HG03159 (cell line): ENCODE results near the gene TJP1.
"Not testable (repeated sequence)": the region's sequence is repeated elsewhere in the genome, so short reads cannot be mapped to it uniquely, and the experiment has no call there.

Experiments
- ATAC-seq: cut with Tn5 transposase; IDR thresholded peaks from one replicate; pipeline ENCODE4 v1.9.1; 2021; ENCODE audit warnings: mild to moderate bottlenecking, moderate library complexity; ENCODE audit not compliant: unreplicated experiment

Gene TJP1

DNA sequence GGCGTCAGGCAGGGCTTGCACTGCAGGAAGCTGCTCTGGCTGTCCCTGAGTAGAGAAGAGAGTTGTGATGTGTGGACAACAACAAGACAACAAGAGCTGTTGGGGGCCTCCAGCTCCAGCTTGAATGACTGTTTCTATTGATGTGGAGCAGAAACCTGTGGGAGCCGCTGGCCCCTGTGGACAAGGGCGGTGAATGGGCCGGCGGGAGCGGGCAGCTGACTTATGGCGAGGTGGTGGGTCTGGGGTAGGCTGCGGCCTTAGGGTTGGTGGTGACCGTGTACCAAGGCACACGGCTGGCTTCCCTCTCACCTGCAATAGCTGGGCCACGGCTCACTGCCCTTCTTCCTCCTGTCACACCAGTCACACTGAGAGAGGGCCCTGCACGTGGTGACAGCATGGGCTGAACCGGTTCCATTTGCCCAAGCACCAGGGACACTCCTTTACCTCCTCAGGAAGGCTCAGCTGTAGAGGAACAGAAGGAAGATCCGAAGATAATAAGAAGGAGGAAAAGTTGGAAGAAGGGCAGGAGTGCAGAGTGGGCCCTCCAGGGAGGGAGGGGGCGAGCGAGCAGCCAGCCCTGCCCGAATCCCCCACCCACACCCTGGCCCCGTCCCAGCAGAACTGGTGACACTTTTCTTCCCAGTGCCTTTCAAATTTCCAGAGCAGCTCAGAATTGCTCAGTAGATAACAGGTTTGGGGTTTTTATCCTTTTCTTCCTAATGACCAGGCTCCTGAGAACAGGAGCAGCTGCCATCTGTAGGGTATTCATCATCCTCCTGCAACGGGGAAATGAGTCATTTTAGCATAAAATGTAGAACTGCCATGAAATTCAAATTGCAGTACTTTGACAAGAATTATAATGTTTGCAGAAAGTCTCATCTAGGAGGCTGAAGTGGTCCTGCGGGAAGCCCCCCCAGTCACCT, 136.9 kb downstream of the TJP1 start:
- ATAC-seq, result no peak

DNA sequence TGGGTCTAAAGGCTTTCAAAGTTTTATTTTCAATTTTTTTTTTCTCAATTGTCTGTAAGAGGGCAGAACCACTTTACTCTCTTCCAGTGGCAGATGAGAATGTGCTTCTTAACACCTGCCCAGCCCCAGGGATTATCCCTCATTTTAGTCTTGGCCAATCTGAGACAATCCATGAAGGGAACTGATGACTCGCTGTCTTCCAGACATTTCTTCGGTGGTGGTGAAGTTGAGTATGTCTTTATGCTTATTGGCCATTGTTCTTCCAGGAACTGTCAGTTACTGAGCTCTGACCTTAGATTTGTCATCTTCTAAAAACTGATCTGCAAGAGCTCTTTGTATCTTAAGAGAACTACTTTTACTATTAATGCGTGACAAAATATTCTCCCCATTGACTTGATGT, 139.5 kb downstream of the TJP1 start:
- ATAC-seq, result no peak

DNA sequence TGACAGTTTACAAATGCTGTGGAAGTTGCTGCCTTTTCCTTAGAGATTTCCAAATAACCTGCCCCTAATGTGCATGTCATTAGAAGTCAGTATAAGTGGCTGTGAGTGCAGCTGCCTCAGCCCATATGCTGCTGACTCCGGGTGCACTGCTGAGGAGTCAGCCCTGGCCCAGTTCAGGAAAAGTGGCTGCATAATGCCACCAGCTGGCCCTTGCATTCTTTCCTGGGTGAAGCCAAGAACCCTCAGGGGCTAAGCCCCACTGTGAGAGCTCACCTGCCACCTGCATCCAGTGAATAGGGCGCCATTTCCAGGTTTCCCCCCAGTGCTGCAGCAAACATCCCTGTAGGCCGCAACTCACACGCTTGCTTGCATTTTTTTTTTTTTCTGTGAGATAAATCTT, 139.9 kb downstream of the TJP1 start:
- ATAC-seq, result no peak

DNA sequence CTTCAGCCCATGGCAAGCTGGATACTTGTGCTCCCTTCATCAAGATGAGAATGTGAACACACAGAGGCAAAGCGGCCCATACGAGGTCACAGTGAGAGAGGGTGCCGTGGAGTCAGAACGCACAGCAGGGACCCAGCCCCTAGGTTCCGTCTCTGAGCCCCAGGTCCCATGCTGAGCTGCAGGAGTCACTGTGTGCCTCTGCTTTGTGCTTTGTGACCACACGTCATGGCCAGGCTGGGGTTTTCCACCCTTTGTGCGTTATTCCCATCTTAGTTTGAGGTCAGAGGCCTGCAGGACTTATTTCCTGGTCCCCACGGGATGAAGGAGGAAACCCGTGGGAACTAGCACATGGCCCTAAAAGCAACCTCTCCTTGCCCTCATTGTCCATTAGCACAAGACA, 140.3 kb downstream of the TJP1 start:
- no peak for ATAC-seq

DNA sequence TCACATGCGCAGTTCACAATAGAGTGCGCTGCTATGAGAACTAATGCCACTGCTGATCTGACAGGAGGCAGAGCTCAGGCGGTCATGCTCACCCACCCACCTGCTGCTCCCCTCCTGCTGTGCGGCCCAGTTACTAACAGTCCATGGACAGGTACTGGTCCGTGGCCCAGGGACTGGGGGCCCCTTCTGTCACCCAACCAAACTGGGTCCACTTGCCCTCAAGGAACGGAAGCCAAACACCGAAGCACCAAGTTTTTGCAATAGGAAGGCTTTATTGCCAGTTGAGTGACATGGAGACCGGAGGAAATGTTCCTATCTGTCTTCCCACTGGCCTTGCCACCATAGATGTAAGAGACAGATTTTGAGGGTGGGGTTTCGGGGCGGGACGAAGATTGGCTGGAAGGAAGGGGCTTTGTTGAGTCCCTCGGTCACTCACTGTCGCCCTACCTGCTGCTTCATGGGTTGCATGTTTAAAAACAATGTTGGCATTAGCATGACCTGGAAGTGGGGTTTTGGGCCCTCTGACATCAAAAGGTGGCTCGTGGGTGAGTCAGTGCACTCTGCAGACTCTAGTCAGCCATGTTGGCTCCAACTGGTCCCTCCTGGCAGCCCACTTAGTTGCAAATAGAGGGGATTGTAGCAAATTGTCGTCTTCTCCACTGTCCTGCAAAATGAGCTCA, 141.0 kb downstream of the TJP1 start:
- ATAC-seq, result no peak

DNA sequence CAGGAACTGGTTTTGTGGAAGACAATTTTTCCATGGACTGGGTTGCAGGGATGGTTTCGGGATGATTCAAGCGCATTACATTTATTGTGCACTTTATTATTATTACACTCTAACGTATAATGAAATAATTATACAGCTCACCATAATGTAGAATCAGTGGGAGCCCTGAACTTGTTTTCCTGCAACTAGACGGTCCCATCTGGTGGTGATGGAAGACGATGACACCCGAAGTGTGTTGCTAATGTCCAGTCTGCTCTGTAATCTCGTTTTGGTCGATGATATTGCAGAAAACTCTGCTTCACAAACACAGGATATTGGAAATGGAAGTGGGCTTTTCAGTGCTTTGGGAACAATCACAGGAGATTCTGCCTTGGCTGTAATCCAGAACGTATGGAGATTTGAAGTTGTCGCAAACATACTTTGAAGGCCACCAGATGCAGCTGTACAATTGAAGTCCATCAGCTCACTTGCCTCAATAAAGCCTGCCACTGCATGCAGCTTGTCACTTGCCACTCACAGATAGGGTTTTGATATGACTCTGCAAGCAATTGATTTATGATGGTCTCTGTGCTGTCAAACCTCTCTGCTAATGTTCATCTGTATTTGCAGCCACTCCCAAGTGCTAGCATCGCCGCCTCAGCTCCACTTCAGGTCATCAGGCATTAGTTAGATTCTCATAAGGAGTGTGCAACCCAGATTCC, 141.7 kb downstream of the TJP1 start:
- no peak for ATAC-seq

DNA sequence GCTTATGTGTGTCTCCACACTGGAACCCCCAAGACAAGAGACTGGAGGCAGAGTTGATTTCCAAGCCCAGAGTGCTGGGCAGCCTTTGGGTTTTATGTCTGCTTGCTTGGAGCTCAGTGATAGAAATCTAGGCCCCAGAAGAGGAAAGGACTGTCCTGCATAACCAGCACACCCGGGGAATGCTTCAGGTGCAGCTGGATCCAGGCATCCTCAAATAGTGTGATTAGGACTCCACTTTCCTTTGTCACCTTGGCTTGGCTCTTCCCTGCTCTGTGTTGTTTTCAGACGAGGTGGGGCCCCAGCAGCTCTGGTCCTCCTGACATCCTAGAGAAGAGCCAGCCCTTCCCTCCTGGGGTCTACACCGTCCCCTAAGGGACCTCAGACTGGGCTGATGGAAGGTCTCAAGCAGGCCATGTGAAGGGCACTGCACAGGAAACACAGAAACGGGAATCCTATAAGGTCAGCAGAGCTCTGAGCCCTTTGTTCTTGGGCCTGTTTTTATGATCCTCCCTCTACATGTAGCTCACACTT, 143.7 kb downstream of the TJP1 start:
- ATAC-seq, result no peak

DNA sequence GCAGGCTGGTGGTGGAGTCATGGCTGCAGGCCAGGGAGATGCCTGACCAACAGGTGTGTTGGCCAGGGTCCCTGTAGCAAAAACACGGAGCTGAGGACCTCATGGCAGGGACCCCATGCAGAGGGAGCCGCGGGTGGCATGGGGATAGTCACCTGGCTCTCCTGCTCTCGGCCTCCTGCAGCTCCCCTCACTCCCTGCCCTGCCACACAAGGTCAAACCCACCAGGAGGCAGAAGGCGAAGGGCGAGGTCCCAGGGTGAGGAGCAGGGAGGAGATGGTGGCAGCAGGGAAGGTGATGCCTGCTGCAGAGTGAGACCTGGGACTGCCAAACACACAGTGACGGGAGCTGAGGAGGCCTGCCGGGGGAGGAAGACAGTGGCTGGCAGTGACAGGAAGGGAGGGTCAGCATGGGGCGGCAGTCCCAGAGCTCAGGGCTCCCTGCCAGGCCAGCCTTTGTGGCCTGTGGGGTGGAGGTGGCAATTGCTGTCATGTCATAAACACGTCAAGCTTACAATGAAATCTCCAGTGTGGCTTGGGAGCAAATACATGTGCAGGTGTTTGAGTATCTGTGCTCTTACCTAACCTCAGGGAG, 144.3 kb downstream of the TJP1 start:
- no peak for ATAC-seq

DNA sequence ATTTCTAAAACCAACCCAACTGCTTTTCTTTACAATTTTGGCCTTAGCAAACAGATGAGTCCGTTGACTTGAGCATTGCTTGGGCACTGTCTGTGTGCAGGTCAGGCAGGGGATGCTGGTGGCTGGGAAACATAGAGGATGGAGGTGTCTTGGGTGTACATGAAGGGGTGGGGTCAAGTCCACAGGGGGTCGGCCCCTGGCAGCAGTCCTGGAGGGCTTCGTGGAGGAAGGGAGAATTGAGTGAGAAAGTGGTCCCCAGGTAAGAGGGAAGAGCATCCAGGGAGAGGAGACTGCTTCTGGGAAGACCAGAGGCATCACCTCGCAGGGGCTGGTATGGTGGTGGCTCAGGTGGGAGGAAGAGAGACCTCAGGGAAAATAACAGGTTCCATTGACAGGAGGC, 144.8 kb downstream of the TJP1 start:
- ATAC-seq, result no peak

DNA sequence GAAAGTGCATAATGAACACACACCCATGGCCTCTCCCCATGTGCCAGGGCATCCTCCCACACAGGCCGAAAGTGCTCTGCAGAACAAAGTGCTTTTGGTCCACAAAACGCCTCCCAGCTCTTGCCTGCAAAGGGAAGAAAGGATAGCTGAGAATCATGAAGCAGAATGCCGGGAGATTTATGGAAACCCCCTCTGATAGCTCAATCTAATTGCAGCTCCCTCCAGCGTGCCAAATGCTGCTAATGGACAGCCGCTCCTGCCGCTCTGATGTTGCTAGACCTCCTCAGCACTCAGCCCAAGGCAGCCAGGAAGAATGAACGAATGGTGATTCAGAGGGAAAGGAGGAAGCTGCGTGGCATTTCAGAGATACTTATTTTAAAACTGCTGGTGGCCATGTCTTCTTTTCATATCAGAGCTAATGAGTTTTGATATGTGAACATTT, 145.3 kb downstream of the TJP1 start:
- ATAC-seq, result no peak

DNA sequence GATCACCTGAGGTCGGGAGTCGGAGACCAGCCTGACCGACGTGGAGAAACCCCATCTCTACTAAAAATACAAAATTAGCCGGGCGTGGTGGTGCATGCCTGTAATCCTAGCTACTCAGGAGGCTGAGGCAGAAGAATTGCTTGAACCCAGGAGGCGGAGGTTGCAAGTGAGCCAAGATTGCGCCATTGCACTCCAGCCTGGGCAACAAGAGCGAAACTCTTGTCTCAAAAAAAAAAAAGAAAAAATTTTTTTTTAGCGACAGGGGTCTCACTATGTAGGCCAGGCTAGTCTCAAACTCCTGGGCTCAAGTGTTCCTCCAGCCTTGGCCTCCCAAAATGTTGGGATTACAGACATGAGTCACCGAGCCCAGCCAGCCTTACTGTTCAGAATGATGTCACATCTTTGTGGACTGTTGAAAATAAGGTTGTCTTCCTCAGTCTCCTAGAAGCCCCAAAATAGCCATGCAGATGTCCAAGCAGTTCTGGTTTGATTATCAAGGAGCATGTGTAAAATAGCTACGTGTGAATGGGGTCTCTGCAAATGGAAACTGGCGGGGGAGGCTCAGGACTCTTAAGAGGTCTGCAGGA, 145.8 kb downstream of the TJP1 start:
- ATAC-seq, result not testable (repeated sequence)

DNA sequence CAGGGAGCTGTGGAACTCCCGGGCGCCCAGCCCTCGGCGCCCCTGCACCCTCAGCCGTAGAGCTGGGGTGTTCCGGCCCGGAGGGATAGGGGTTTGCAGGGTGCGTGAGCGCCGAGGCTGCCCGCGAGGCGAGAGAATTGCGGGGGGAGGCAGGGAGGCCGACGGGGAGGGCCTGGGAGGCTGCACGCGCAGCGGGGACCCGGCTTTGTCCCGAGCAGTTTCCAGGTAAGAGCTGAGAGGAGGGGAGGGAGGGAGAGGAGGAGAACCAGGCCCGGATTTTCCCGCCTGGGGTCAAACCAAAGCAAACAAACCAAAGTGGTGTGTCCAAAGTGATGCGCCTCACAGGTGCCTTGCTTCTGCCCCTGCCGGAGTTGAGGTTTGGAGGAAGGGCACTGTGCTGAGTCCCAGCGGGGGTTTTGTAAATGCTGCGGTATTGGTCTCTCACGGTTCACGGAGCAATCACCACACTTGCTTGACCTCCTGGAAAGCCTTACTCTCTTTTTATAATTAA, 146.4 kb downstream of the TJP1 start:
- ATAC-seq, result no peak

DNA sequence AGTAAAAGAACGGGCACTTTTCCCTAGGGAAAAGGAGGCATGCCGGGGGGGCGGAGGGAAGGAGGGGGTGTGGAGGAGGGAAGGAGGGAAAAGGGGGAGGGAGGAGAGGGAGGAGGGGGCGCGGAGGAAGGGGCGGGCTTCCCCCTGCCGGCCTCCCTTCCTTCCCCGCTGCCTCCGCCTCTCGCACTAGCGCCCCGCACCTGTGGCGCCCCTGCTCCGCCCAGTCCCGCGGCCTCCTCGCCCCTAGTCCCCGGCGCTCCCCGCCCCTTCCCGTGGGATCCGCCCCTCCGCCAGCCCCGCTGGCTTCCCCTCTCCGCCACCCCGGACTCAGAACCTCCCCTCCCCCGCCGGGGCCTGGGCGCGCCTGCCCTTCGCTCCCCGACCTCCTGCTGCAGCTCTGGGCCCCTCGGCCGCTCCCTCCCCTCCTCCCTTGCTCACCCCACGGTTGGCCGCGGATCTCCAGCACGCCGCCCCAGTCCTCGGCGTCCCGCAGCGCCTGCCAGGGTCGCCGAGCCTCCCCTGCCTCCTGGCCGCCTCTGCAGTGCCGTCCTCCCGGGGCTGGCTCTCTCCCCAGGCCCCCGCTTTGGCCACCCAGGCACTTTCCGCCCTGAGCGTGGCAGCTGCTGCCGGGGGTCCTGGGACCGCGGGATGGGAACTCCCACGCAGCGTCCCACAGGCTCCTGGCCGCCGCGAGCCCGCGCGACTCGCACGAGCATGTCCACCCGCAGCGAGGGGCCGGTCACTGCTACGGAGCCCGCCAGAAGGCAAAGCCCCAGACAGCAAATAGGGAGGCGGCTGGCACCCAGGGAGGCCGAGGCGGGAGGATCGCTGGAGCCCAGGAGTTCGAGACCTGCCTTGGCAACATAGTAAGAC, 147.4 kb downstream of the TJP1 start:
- ATAC-seq, result no peak

DNA sequence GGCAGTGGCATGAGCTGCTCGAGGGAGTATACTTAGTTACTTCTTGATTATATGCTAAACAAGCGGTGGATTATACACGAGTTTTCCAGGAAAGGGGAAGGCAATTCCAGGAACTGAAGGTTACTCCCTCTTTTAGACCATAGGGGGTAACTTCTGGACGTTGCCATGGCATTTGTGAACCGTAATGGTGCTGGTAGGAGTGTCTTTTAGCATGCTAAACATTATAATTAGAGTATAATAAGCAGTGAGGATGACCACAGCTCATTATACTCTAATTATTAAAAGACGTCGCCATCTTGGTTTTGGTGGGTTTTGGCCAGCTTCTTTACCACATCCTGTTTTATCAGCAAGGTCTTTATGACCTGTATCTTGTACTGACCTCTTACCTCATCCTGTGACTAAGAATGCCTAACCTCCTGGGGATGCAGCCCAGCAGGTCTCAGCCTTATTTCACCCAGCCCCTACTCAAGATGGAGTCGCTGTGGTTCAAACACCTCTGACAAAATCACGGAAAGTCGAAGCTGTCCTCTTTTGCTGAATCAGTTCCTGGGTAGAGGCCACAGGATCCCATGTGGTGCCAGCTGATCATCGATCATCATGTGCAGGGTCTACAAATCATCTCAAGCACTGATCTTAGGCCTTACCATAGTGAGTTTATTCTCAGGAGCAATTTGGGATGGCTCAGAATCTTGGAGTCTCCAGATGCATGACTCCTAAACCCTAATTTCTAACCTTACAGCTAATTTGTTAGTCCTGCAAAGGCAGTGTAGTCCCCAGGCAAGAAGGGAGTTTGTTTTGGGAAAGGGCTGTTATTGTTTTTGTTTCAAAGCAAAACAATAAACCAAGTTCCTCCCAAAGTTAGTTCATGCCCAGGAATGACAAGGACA, 149.1 kb downstream of the TJP1 start:
- no peak for ATAC-seq

DNA sequence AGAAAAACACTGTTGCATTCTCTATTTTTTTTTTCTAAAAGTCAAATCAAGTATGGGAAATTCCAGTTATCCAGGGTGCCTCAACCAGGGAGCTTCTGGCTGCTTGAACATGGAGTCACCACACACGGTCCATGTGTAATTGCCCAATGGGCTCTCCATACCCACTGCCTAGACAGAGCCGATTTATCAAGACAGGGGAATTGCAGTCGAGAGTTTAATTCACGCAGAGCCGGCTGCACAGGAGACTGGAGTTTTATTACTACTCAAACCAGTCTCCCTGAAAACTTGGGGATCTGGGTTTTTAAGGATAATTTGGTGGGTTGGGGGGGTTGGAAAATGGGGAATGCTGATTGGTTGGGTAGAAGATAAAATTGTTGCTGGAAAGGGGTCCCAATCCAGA, 149.8 kb downstream of the TJP1 start:
- no peak for ATAC-seq

DNA sequence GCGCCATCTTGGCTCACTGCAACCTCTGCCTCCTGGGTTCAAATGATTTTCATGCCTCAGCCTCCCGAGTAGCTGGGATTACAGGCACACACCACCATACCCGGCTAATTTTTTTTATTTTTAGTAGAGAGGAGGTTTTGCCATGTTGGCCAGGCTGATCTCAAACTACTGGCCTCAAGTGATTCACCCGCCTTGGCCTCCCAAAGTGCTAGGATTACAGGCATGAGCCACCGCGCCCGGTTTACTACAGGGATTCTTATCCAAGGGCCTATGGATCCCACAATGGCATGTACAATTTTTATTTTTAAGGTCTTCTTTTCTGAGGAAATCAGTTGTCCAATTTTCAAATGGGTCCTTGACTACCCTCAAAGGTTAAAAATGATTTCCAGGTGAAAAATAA, 150.2 kb downstream of the TJP1 start:
- ATAC-seq, result not testable (repeated sequence)

DNA sequence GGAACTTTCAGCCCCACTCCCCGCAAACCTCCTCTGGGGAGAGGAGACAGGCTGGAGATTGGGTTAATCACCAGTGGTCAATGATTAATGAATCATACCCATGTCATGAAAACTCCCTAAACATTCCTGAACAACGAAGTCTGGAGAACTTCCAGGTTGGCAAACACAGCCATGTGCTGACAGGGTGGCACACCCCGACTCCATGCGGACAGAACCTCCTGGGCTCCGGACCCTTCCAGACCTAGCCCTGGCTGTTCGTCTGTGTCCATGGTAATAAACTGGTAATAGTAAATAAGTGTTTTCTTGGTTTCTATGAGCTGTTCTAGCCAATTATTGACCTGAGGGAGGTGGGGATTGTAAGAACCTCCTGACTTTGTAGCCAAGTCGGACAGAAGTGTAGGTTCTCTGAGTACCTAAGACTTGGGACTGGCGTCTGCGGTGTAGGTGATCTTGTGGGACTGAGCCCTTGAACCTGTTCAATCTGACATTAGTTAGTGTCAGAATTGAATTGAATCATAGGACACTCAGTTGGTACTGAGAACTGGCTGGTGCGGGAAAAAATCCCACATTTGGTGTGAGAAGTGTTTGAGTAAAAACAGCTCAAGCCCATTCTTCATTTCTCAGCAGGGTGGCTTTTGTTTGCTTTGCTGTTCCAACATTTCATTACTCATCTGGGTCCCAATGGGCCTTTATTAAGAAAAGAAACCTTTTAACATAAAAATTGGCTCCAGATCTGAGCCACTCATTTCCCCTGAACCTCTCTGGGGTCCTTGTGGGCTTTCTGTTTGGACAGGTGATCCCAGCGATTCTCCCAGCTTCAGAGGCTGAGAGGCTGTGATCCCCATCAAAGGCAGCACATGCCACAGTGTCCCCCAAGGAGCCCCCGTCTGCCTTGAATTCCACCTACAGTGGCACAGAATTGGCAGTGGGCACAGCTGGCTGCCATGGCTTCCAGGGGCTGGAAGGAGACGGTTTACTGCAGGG, 151.0 kb downstream of the TJP1 start:
- no peak for ATAC-seq
